Measurements from ENCODE around the gene APBA1. TPM values are rescaled to one million over a fixed set of nuclear protein-coding genes. Genes with fewer than 3 reads are reported as not detected.

The APBA1 gene
- total and polyA plus RNA-seq, 2 of the 4 experiments (the other 2 are of a cell fraction), result 3.8 to 5.1 TPM

DNA sequence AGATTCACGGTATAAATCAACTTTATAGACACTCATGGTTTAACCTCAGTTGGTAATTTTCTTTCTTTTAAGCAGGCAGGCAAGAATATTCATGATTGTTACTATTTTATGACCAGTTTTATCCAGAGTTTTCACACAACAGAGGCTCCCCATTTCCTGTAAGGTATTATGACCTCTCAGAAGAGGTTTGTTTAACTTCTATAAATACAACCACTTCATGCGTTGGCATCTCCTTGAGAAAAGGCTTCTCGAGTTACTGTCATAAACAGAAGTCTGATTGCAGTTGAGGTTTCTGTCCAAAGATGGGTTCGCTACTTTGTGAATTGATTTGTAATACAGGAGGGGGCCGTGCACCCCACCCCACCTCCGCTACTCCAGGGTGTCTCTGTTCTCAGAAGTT, 291.9 kb downstream of the APBA1 start:
- no TSS peak for BruUV-seq (replicated peaks)
- WGBS, 2 experiments (ENCODE audit: extremely low coverage in 2 of 2, insufficient read length in 1 of 2), result no CpG with 5 or more reads among the region's 6 CpGs
- no peak overlapping the region for H2BK5ac ChIP-seq (ENCODE audit: low read depth, low read length, poor library complexity, severe bottlenecking)
- no peak overlapping the region for H2BK20ac ChIP-seq (ENCODE audit: low read depth, low read length)
- H3K4me1 ChIP-seq (ENCODE audit: control insufficient read depth, insufficient read depth, low read length), result peaks cover 3% of the 10 kb centered on the region
- H2AK9ac ChIP-seq (replicated peaks; ENCODE audit: low read depth, low read length, poor library complexity), result no peak overlapping the region
- no peak overlapping the region for H3K18ac ChIP-seq (ENCODE audit: low read depth, low read length)
- no peaks in the 10 kb centered on the region for H3K36me3 ChIP-seq (ENCODE audit: control insufficient read depth, insufficient read depth, low read length)
- H2BK15ac ChIP-seq (ENCODE audit: low read depth, low read length), result no peak overlapping the region
- DNase-seq (no peak), ATAC-seq (ENCODE audit: low read depth) (no peak)
- no peak overlapping the region for H2AFZ ChIP-seq (replicated peaks; ENCODE audit: low read length, poor library complexity)
- no peak overlapping the region for H3K27ac ChIP-seq (ENCODE audit: insufficient read depth, low read length)
- ChIA-PET CTCF (no interaction called here), POLR2A (ENCODE audit: unreplicated experiment) (no interaction called here)
- H2BK120ac ChIP-seq (ENCODE audit: low read depth, low read length), result no peak overlapping the region
- H3K23ac ChIP-seq (ENCODE audit: low read depth, low read length), result no peak overlapping the region
- no peak overlapping the region for H3K14ac ChIP-seq (replicated peaks; ENCODE audit: low read depth, low read length)
- H3K27me3 ChIP-seq (ENCODE audit: control insufficient read depth, insufficient read depth, low read length), result peaks cover 15% of the 10 kb centered on the region
- H4K91ac ChIP-seq (ENCODE audit: insufficient read depth, low read depth, low read length), result no peak overlapping the region
- H3K9ac ChIP-seq (ENCODE audit: low read depth, low read length), result no peak overlapping the region
- no peaks in the 10 kb centered on the region for H3K79me1 ChIP-seq (ENCODE audit: low read depth in 1 of 2, low read length in 2 of 2)
- no peak overlapping the region for H3K4ac ChIP-seq (ENCODE audit: low read depth, low read length)
- 0 out of 2 replicates have a peak, but pooled peaks cover 4% of the 10 kb centered on the region for H3K9me1 ChIP-seq (ENCODE audit: insufficient read depth, low read length)
- no peak overlapping the region for H3K56ac ChIP-seq (ENCODE audit: extremely low read depth, insufficient read depth, low read length)
- no peaks in the 10 kb centered on the region for H4K20me1 ChIP-seq (ENCODE audit: insufficient read depth, low read length)
- H4K8ac ChIP-seq (ENCODE audit: low read depth in 2 of 2, low read length in 2 of 2), result no peak overlapping the region
- TF ChIP-seq MAZ (IDR thresholded peaks at IDR 0.05; ENCODE audit: borderline replicate concordance, low read depth, low read length) (no peak), NFE2L2 (IDR thresholded peaks at IDR 0.05; ENCODE audit: low read depth, low read length) (no peak), MAFK (IDR thresholded peaks at IDR 0.05; ENCODE audit: low read depth, low read length) (no peak), BHLHE40 (IDR thresholded peaks at IDR 0.05; ENCODE audit: low read depth, low read length) (no peak), MXI1 (IDR thresholded peaks at IDR 0.05; ENCODE audit: borderline replicate concordance, low read depth, low read length) (no peak), RFX5 (IDR thresholded peaks at IDR 0.05; ENCODE audit: low read depth, low read length) (no peak)
- TF ChIP-seq, protein P1, sequence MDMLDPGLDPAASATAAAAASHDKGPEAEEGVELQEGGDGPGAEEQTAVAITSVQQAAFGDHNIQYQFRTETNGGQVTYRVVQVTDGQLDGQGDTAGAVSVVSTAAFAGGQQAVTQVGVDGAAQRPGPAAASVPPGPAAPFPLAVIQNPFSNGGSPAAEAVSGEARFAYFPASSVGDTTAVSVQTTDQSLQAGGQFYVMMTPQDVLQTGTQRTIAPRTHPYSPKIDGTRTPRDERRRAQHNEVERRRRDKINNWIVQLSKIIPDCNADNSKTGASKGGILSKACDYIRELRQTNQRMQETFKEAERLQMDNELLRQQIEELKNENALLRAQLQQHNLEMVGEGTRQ (IDR thresholded peaks at IDR 0.05; ENCODE audit: low read depth, low read length), result no peak
- TF ChIP-seq, protein P2, sequence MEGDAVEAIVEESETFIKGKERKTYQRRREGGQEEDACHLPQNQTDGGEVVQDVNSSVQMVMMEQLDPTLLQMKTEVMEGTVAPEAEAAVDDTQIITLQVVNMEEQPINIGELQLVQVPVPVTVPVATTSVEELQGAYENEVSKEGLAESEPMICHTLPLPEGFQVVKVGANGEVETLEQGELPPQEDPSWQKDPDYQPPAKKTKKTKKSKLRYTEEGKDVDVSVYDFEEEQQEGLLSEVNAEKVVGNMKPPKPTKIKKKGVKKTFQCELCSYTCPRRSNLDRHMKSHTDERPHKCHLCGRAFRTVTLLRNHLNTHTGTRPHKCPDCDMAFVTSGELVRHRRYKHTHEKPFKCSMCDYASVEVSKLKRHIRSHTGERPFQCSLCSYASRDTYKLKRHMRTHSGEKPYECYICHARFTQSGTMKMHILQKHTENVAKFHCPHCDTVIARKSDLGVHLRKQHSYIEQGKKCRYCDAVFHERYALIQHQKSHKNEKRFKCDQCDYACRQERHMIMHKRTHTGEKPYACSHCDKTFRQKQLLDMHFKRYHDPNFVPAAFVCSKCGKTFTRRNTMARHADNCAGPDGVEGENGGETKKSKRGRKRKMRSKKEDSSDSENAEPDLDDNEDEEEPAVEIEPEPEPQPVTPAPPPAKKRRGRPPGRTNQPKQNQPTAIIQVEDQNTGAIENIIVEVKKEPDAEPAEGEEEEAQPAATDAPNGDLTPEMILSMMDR (conservative IDR thresholded peaks at IDR 0.05; ENCODE audit: low read depth, low read length), result no peak
- H2AK5ac ChIP-seq (ENCODE audit: low read depth, low read length), result no peak overlapping the region
- no peaks in the 10 kb centered on the region for H3K9me3 ChIP-seq (ENCODE audit: control insufficient read depth, insufficient read depth, low read length)
- intact Hi-C loops (cut with micrococcal nuclease) (no loop called here), dilution Hi-C loops (cut with HindIII; ENCODE audit: low sequenced_read_pairs, unreplicated experiment) (no loop called here), in situ Hi-C loops (cut with MboI; ENCODE audit: low sequenced_read_pairs) (no loop called here)
- H4K5ac ChIP-seq (ENCODE audit: low read depth, low read length), result no peak overlapping the region
- H3K4me2 ChIP-seq (ENCODE audit: low read depth, low read length), result no peak overlapping the region
- no peak overlapping the region for H3K4me3 ChIP-seq (ENCODE audit: insufficient read depth, low read depth, low read length)

Data from IMR-90 (cell line).